HFF-Myc (cell line): ENCODE results near the gene CTRL.

ENCODE experiments used
- DNase-seq: peaks from one replicate; pipeline ENCODE4 v3.0.0-alpha.2; 2011; ENCODE audit warnings: low read depth; ENCODE audit errors: extremely low read depth
- H3K4me3 ChIP-seq: replicated peaks from 2 replicates; pipeline ENCODE4 v1.5.1; 2011; ENCODE audit warnings: low read depth, mild to moderate bottlenecking, control low read depth, low read length
- TF ChIP-seq, protein P1 (sequence below): IDR thresholded peaks from 2 replicates; pipeline ENCODE4 v1.5.1; 2012; ENCODE audit warnings: mild to moderate bottlenecking, low read depth, low read length, control low read depth; ENCODE audit errors: missing control alignments

CTRL gene

GRCh38 chr16:67965668-67966548, 34.2 kb upstream of the CTRL start:
- peak overlapping the region; percentile 94 for H3K4me3 ChIP-seq
- no peak for DNase-seq
- TF ChIP-seq, protein P1, sequence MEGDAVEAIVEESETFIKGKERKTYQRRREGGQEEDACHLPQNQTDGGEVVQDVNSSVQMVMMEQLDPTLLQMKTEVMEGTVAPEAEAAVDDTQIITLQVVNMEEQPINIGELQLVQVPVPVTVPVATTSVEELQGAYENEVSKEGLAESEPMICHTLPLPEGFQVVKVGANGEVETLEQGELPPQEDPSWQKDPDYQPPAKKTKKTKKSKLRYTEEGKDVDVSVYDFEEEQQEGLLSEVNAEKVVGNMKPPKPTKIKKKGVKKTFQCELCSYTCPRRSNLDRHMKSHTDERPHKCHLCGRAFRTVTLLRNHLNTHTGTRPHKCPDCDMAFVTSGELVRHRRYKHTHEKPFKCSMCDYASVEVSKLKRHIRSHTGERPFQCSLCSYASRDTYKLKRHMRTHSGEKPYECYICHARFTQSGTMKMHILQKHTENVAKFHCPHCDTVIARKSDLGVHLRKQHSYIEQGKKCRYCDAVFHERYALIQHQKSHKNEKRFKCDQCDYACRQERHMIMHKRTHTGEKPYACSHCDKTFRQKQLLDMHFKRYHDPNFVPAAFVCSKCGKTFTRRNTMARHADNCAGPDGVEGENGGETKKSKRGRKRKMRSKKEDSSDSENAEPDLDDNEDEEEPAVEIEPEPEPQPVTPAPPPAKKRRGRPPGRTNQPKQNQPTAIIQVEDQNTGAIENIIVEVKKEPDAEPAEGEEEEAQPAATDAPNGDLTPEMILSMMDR = no peak

DNA sequence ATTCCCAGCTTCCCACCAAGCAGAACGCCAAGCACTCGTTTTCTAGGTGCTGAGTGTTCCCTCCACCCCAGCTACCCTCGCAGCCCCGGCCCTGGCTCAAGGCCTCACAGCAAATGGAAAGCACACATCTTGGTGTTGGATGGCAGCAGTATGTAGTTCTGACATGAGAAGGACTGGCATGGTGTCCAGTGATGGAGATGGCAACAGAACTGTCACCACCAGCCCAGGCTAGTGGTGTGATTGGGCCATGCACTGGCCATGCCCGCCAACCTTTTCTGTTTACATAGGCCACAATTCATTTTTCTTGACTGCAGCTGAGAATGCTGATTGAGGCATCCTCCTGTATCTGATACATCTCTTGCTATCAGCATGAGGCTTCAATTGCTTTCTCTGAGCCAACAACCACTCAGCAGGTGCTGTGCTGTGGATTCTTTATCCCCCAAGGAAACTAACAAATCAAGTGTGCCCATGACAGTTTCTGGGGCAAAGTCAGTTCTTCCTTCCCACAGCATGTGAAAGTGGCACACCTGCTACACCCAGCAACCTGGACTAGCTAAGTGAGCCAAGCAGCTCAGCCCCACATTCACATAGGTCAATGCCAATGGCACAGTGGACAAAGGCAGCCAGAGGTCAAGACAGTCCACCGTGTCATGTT, 32.9 kb upstream of the CTRL start:
- TF ChIP-seq, protein P1 = no peak
- no peak for DNase-seq
- H3K4me3 ChIP-seq = no peak overlapping the region

DNA sequence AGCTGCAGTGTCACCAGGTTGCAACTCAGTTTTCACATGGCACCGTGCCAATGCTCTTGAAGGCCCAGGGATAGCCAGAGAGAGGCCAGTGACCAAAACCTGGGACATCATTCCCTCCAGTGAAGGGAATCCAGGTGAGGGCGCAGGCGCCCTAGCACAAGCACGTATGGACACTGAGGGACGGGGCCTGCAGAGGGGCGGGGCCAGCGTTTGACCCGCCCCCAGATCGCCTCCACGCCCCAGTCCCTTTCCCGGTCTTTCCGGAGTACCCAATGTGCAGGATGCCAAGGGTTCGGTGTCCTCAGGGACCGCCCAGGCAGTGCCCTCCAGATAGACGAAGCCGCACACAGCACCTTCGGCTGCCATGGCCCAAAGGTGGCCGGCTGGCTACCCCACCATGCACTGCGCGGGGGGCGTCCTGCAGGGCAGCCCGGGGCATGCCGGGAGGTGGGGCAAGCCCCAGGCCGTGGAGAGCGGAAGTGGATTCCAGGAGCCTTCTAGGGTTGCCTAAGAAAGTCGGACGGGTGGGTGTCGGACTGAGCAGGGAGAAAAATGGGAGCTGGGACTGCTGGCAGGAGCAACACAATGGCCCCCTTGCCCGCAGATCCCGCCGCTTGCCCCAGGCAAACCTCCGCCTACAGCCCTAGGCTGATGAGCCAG, 32.1 kb upstream of the CTRL start:
- H3K4me3 ChIP-seq = no peak overlapping the region
- no peak for DNase-seq
- TF ChIP-seq, protein P1 = no peak

DNA sequence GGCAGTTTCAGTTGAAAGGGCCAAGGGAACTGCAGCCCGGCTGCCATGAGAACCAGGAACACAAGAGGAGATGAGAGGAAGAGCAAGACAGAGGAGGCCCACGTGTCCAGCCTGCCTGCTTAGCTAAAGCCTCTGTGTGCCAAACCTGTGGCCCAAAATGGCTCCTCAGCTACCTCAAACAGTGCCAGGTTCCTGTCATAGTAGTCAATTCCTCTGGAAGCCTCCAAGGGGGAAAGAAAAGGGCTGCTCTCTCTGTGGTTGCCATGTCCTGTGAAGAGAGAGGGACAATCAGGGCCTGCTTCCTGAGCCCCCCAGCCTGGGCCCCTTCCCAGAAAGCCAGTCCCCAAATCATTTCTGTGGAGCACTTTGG, 31.6 kb upstream of the CTRL start:
- TF ChIP-seq, protein P1 = no peak
- DNase-seq = no peak
- H3K4me3 ChIP-seq = no peak overlapping the region

DNA sequence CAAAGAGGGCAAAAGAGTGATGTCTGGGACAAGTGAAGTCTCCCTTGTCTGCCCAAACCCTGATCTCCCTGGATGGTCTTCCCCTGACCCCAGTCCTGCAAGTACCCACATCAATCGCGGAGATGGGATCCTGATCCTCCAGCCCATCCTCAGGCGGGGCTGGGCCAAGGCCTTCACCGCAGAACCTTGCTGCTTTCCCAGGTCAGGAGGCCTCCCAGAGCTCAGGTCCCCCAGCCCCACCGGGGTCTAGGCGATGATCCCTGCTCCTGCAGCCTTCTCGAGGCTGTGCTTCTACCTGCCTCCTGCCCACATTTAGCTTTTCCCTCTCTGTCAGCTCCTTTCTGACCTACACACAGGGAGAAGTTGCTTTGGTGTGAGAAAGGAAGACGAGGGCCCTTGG, 30.5 kb upstream of the CTRL start:
- TF ChIP-seq, protein P1 = no peak
- no peak overlapping the region for H3K4me3 ChIP-seq
- DNase-seq = no peak

GRCh38 chr16:67961551-67961957, 29.9 kb upstream of the CTRL start:
- no peak overlapping the region for H3K4me3 ChIP-seq
- TF ChIP-seq, protein P1 = no peak
- DNase-seq = no peak
